HL-60 (cell line): Measurements from ENCODE around the gene NUSAP1.
A peak's percentile ranks its signal among the peaks of the same experiment; 100 is the strongest.

Experiments
- DNase-seq, 2 experiments: peaks; one replicate each; pipeline ENCODE4 v3.0.0-alpha.2; 2010 to 2020; ENCODE audit warnings: low read depth in 1 of 2, low spot score in 1 of 2
- H3K27ac ChIP-seq: fragments of 250-450 bp; sonication (Bioruptor Pico); replicated peaks from 2 replicates; pipeline ENCODE4 v1.5.1; 2020; ENCODE audit warnings: mild to moderate bottlenecking, moderate library complexity
- H3K27me3 ChIP-seq: fragments of 250-450 bp; sonication (Bioruptor Pico); 2 replicates; pipeline ENCODE4 v1.5.1; 2021; ENCODE audit warnings: mild to moderate bottlenecking, moderate library complexity; ENCODE audit not compliant: insufficient read depth, poor library complexity, severe bottlenecking
- H3K4me3 ChIP-seq: replicated peaks from 2 replicates; pipeline ENCODE4 v1.5.1; 2011; ENCODE audit warnings: mild to moderate bottlenecking, control low read depth, low read length; ENCODE audit not compliant: insufficient read depth
- CTCF ChIP-seq: IDR thresholded peaks from one replicate; pipeline ENCODE4 v1.5.1; 2011; ENCODE audit warnings: low read length, control low read depth, inconsistent platforms; ENCODE audit not compliant: insufficient read depth
- GABPA ChIP-seq: IDR thresholded peaks from 2 replicates; pipeline ENCODE4 v1.6.1; 2012; ENCODE audit warnings: low read depth
- POLR2AphosphoS5 ChIP-seq: IDR thresholded peaks from 2 replicates; pipeline ENCODE4 v1.6.1; 2012; ENCODE audit warnings: low read depth
- REST ChIP-seq: IDR thresholded peaks from 2 replicates; pipeline ENCODE4 v1.6.1; 2012; ENCODE audit warnings: low read depth; ENCODE audit not compliant: insufficient replicate concordance
- SPI1 ChIP-seq: IDR thresholded peaks from 2 replicates; pipeline ENCODE4 v1.6.1; 2012; ENCODE audit warnings: low read depth, mild to moderate bottlenecking, borderline replicate concordance

NUSAP1 gene

GRCh38 chr15:41387646-41388045, 55.0 kb downstream of the NUSAP1 start:
- Histone ChIP-seq H3K4me3 (no peak overlapping the region), H3K27ac (no peak overlapping the region), H3K27me3 (no peaks in the 10 kb centered on the region)
- DNase-seq = no peak
- no peak for TF ChIP-seq SPI1

- no peak overlapping the region for H3K4me3 ChIP-seq
- no peak for DNase-seq
- H3K27me3 ChIP-seq = no peaks in the 10 kb centered on the region
- TF ChIP-seq CTCF (no peak), POLR2AphosphoS5 (no peak), REST (no peak), SPI1 (no peak), GABPA (no peak)
- H3K27ac ChIP-seq = no peak overlapping the region
These were observed 60.0 kb downstream of the NUSAP1 start for GRCh38 chr15:41392659-41393058.

GRCh38 chr15:41394924-41395323, 62.2 kb downstream of the NUSAP1 start:
- Histone ChIP-seq H3K27me3 (no peaks in the 10 kb centered on the region), H3K4me3 (no peak overlapping the region), H3K27ac (no peak overlapping the region)
- TF ChIP-seq CTCF (no peak), POLR2AphosphoS5 (no peak), GABPA (no peak), REST (no peak), SPI1 (no peak)
- no peak for DNase-seq

- peak in 1 of 2 experiments; percentile 54 for DNase-seq
- TF ChIP-seq GABPA (no peak), SPI1 (peak; percentile 85)
These were observed 63.4 kb downstream of the NUSAP1 start for GRCh38 chr15:41396111-41396510.

GRCh38 chr15:41401904-41402267, 69.2 kb downstream of the NUSAP1 start:
- no peak for DNase-seq
- Histone ChIP-seq H3K27me3 (no peaks in the 10 kb centered on the region), H3K27ac (peak overlapping the region; percentile 83), H3K4me3 (peak overlapping the region; percentile 80)
- TF ChIP-seq REST (no peak), CTCF (no peak), GABPA (no peak)

More at GRCh38 chr15:41396111-41396510, 63.4 kb downstream of the NUSAP1 start:
- Histone ChIP-seq H3K27ac (peak overlapping the region; percentile 30; the same call in 1 of the 2 replicates), H3K27me3 (no peaks in the 10 kb centered on the region), H3K4me3 (no peak overlapping the region)
